Lung (tissue), 12 donors: Measurements from ENCODE around the gene IFNLR1. TPM values are rescaled to one million over a fixed set of nuclear protein-coding genes. Genes with fewer than 3 reads are reported as not detected.

Experiments
- ATAC-seq: fragments of 200-7000 bp; cut with Tn5 transposase; one replicate; pipeline ENCODE4 v1.9.1; 2020; ENCODE audit warnings: moderate number of reproducible peaks; ENCODE audit not compliant: insufficient read depth, low FRiP score
- DNase-seq, 3 donors: peaks; one replicate each; pipeline ENCODE4 v3.0.0-alpha.2; 2013 to 2017
- H3K27ac ChIP-seq, 2 donors: one replicate each; pipeline ENCODE4 v1.5.1; 2013; ENCODE audit warnings: mild to moderate bottlenecking in 2 of 2, moderate library complexity in 2 of 2, control low read depth in 1 of 2, inconsistent platforms in 1 of 2, low read depth in 1 of 2, low read length in 1 of 2
- H3K27me3 ChIP-seq, 3 donors: one replicate each; pipeline ENCODE4 v1.5.1; 2013; ENCODE audit warnings: low read length in 2 of 3; ENCODE audit not compliant: control insufficient read depth in 3 of 3, insufficient read depth in 3 of 3
- H3K36me3 ChIP-seq, 4 donors: one replicate each; pipeline ENCODE4 v1.5.1; 2013; ENCODE audit warnings: low read length in 4 of 4, mild to moderate bottlenecking in 1 of 4, moderate library complexity in 1 of 4; ENCODE audit not compliant: control insufficient read depth in 4 of 4, insufficient read depth in 4 of 4
- H3K4me1 ChIP-seq, 5 donors: one replicate each; pipeline ENCODE4 v1.5.1; 2013; ENCODE audit warnings: low read length in 5 of 5, mild to moderate bottlenecking in 2 of 5, moderate library complexity in 1 of 5; ENCODE audit not compliant: control insufficient read depth in 5 of 5, insufficient read depth in 5 of 5
- H3K4me3 ChIP-seq: one replicate; pipeline ENCODE4 v1.5.1; 2013; ENCODE audit warnings: mild to moderate bottlenecking, control low read depth, moderate library complexity
- H3K9ac ChIP-seq, 2 donors: one replicate each; pipeline ENCODE4 v1.5.1; 2013; ENCODE audit warnings: low read length in 2 of 2, control low read depth in 1 of 2; ENCODE audit not compliant: insufficient read depth in 1 of 2
- H3K9me3 ChIP-seq, 4 donors: one replicate each; pipeline ENCODE4 v1.5.1; 2013; ENCODE audit warnings: low read length in 3 of 4, mild to moderate bottlenecking in 1 of 4, moderate library complexity in 1 of 4; ENCODE audit not compliant: control insufficient read depth in 4 of 4, insufficient read depth in 3 of 4
- whole genome bisulfite sequencing, 2 donors: extraction: QIAGEN DNeasy Blood & Tissue Kit; methylation state at CpG; one replicate each; pipeline ENCODE4 v1.1.7; 2013; 5-methylcytosine and 5-hydroxymethylcytosine counted together
- polyA plus RNA-seq, 2 donors: library from polyadenylated mRNA; stranded (reverse); fragments of 200-250 nt; gene quantifications; one replicate each; pipeline ENCODE4 v1.2.1, GENCODE V29; 2013
- total RNA-seq, 2 donors: library from RNA; depleted of rRNA in 1 of 2; stranded (reverse); fragments of >200 nt in 1 of 2; gene quantifications; one replicate each; pipeline ENCODE4 v1.2.1, GENCODE V29; 2014 to 2021
- TF ChIP-seq, protein P1 (sequence below): IDR thresholded peaks from 2 replicates; pipeline ENCODE4 v1.5.1; 2012; ENCODE audit warnings: mild to moderate bottlenecking; ENCODE audit errors: control extremely low read depth, extremely low read depth
- donor health status: control.
- donor health status: control.
- donor health status: Bipolar disorder and iron deficiency.
- donor health status: healthy.
- donor health status: DM: yes; HTN: yes; CAD: no.

The IFNLR1 gene
- total and polyA plus RNA-seq, 4 donors, result 1.2 to 9.0 (median 2.7) TPM

DNA sequence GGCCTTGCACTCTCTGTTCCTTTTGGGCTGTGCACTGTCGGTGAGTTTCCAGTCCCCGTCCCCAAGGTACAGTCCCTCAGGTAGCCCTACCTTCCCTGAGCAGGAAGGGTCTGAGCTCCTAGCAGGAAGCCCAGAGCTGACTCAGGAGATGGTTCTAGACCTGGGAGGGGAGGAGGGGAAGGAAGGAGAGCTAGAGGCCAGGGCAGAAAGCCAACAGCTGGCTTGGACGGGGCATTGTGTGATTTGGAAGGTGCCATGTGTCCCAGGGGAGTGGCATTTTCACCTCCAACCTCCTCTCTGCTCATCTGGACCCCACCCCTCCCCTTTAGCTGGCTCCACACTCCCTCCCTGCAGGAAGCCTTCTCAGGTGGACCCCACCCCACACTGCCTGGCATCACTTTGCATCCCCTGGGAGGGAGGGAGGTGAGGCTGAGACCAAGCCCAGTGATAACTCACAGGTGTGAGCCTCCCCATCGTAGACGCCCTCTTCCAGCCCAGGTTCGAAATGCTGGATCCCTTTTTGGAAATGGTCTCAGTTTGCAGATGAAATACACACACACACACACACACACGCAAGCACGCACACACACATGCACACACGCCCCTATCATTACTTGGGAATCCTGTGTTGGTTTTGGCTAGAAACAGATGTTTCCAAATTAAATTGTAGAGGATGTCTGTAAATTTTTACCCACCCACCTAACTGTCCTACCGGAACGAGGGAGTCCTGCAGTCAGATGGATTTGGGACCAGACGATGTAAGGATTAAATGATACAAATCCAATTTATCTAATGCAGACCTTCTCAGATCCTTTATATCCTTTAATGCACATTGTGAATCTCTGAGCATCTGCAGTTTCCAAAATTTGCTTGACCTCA lies 19.7 kb upstream of the IFNLR1 start:
- TF ChIP-seq, protein P1, sequence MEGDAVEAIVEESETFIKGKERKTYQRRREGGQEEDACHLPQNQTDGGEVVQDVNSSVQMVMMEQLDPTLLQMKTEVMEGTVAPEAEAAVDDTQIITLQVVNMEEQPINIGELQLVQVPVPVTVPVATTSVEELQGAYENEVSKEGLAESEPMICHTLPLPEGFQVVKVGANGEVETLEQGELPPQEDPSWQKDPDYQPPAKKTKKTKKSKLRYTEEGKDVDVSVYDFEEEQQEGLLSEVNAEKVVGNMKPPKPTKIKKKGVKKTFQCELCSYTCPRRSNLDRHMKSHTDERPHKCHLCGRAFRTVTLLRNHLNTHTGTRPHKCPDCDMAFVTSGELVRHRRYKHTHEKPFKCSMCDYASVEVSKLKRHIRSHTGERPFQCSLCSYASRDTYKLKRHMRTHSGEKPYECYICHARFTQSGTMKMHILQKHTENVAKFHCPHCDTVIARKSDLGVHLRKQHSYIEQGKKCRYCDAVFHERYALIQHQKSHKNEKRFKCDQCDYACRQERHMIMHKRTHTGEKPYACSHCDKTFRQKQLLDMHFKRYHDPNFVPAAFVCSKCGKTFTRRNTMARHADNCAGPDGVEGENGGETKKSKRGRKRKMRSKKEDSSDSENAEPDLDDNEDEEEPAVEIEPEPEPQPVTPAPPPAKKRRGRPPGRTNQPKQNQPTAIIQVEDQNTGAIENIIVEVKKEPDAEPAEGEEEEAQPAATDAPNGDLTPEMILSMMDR, result no peak
- Histone ChIP-seq H3K36me3 (no peaks in the 10 kb centered on the region), H3K27me3 (no peaks in the 10 kb centered on the region), H3K9me3 (no peaks in the 10 kb centered on the region), H3K27ac (no peak overlapping the region), H3K4me3 (no peak overlapping the region), H3K4me1 (peaks cover 0 to 7% (median 0%) of the 10 kb centered on the region in 5 donors), H3K9ac (no peak overlapping the region)
- DNase-seq, result no peak
- ATAC-seq, result no peak
- WGBS, 2 donors, result 64 to 78% methylated on average over 12 of the region's 12 CpGs

DNA sequence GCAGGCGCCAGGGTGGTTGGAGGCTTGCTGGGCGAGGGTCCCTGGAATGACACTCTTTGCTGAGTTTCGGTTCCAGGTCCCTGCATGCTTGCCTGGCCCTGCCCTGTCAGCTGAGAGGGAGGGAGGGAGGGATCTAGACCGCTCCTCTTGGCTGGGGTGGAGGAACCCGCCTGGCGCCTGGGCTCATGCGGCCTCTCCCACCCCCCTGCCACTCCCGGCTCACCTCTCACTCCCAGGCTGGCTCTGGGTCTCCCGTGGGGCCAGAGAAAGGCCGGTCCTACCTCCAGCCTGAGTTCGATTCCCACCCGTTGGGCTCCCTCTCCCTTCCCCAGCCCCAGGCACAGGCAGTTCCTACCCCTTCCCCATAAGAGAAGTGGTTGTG lies 19.0 kb upstream of the IFNLR1 start:
- Histone ChIP-seq H3K36me3 (no peaks in the 10 kb centered on the region), H3K9me3 (no peaks in the 10 kb centered on the region), H3K4me1 (peaks cover 0 to 7% (median 0%) of the 10 kb centered on the region in 5 donors), H3K4me3 (no peak overlapping the region), H3K9ac (no peak overlapping the region), H3K27me3 (no peaks in the 10 kb centered on the region), H3K27ac (no peak overlapping the region)
- WGBS, 2 donors, result 75% methylated on average over 12 of the region's 12 CpGs
- no peak for ATAC-seq
- TF ChIP-seq, protein P1, result no peak
- no peak for DNase-seq

DNA sequence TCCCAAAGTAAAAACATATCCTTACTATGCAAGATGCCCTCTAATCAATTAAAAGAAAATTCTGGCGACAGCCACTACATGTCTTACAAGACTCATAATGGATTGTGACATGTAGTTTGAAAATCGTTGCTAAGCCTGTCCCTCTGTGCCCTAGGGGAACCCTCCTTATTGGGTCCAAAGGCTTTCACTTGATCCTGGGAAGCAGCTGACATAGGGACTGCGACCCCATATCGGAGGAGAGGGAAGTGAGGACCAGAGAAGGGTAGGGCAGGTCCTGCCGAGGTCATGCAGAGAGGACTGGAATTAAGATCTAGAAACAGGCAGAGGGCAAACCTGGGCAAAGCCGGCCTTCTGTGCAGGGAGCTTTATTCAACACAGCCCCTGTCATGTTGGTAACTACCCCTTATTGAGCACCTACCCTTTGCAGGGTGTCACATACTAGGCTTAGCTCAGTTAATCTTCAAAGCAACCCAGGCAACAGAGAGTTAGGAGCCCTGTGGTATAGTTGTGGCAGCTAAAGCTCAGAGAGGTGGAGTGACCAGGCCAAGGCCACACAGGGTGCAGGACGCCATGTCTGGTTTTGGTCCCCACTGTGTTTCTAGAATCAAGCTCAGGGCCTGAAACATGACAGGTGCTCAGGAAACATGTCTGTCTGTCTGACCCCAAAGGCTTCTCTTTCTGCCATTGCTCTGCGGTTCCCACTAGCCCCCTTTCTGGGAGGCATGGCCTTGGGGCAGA lies 18.4 kb upstream of the IFNLR1 start:
- no peak for DNase-seq
- H3K4me1 ChIP-seq, result peaks cover 0 to 7% (median 0%) of the 10 kb centered on the region in 5 donors
- ATAC-seq, result no peak
- 77 to 81% methylated on average over 8 of the region's 8 CpGs for WGBS, 2 donors
- H3K4me3 ChIP-seq, result no peak overlapping the region
- H3K9me3 ChIP-seq, result no peaks in the 10 kb centered on the region
- H3K9ac ChIP-seq, result no peak overlapping the region
- H3K27me3 ChIP-seq, result no peaks in the 10 kb centered on the region
- TF ChIP-seq, protein P1, result no peak
- H3K27ac ChIP-seq, result no peak overlapping the region
- H3K36me3 ChIP-seq, result no peaks in the 10 kb centered on the region
